ENCODE data around the gene KDM2A. TPM values are rescaled to one million over a fixed set of nuclear protein-coding genes. Genes with fewer than 3 reads are reported as not detected.

The KDM2A gene
- total and polyA plus RNA-seq, 2 donors (not counting 1 experiment from before 2014, with no cell fraction given) = 132 to 229 TPM

- H3K4me2 ChIP-seq (replicated peaks; ENCODE audit: low read depth, low read length, poor library complexity, severe bottlenecking) = no peak overlapping the region
- H3K4me3 Mint-ChIP-seq = no peak overlapping the region
- CTCF ChIA-PET = interaction anchor here (1.2 kb wide), 1 partner anchor 12 kb away, joined by 3 read pairs; no protein-coding TSS in a partner anchor
- DNase-seq (no peak), ATAC-seq (ENCODE audit: low read depth) (no peak)
- H3K27me3 Mint-ChIP-seq = no peaks in the 10 kb centered on the region
- peaks cover 67% of the 10 kb centered on the region for H4K20me1 ChIP-seq (ENCODE audit: control insufficient read depth, insufficient read depth, low read length, poor library complexity, severe bottlenecking)
- no peaks in the 10 kb centered on the region for H3K9me3 Mint-ChIP-seq (ENCODE audit: insufficient read depth)
- H3K9ac ChIP-seq (ENCODE audit: low read length) = no peak overlapping the region
- H3K4me1 Mint-ChIP-seq = peaks cover 10% of the 10 kb centered on the region
- no peak overlapping the region for H3K4me3 ChIP-seq (ENCODE audit: control extremely low read depth in 1 of 5, extremely low read depth in 1 of 5, insufficient read depth in 1 of 5, low read depth in 2 of 5, low read length in 4 of 5)
- POLR2A ChIA-PET = no interaction called here
- TF ChIP-seq CTCF (IDR thresholded peaks at IDR 0.05) (no peak), EZH2 (IDR thresholded peaks at IDR 0.05; ENCODE audit: borderline replicate concordance, insufficient read depth, low read depth, low read length, poor library complexity, severe bottlenecking) (no peak)
- intact Hi-C loops (cut with micrococcal nuclease) = no loop called here
- no peaks in the 10 kb centered on the region for H3K9me3 ChIP-seq (ENCODE audit: control extremely low read depth in 1 of 3, control insufficient read depth in 2 of 3, insufficient read depth in 1 of 3, low read length in 2 of 3)
- no peaks in the 10 kb centered on the region for H3K27me3 ChIP-seq (replicated peaks in 1 of 4; ENCODE audit: control extremely low read depth in 1 of 4, control insufficient read depth in 3 of 4, insufficient read depth in 4 of 4, low read length in 3 of 4)
- H3K36me3 ChIP-seq (replicated peaks in 1 of 2; ENCODE audit: control extremely low read depth in 1 of 2, control insufficient read depth in 1 of 2, extremely low read depth in 1 of 2, insufficient read depth in 2 of 2, low read length in 1 of 2) = peaks cover 9 to 70% of the 10 kb centered on the region in 2 experiments
- 94% methylated on average over 10 of the region's 10 CpGs for WGBS (ENCODE audit: insufficient coverage)
- H3K79me2 ChIP-seq (ENCODE audit: control insufficient read depth, insufficient read depth, low read length) = peaks cover 13% of the 10 kb centered on the region
- no peak overlapping the region for H2AFZ ChIP-seq (ENCODE audit: insufficient read depth, low read depth, low read length, poor library complexity, severe bottlenecking)
- no peak overlapping the region for H3K27ac ChIP-seq (ENCODE audit: low read length in 2 of 2)
- peak overlapping the region; percentile 50 for H3K27ac Mint-ChIP-seq
- H3K4me1 ChIP-seq (ENCODE audit: control insufficient read depth in 2 of 2, insufficient read depth in 2 of 2, low read length in 2 of 2) = no peaks in the 10 kb centered on the region
Measured at GRCh38 chr11:67255353-67255752, 136.3 kb downstream of the KDM2A start.

GRCh38 chr11:67255864-67256263 lies 136.8 kb downstream of the KDM2A start:
- Histone ChIP-seq H3K27me3 (replicated peaks in 1 of 4; ENCODE audit: control extremely low read depth in 1 of 4, control insufficient read depth in 3 of 4, insufficient read depth in 4 of 4, low read length in 3 of 4) (no peaks in the 10 kb centered on the region), H3K79me2 (ENCODE audit: control insufficient read depth, insufficient read depth, low read length) (peaks cover 12% of the 10 kb centered on the region), H3K4me1 (ENCODE audit: control insufficient read depth in 2 of 2, insufficient read depth in 2 of 2, low read length in 2 of 2) (no peaks in the 10 kb centered on the region), H3K9me3 (ENCODE audit: control extremely low read depth in 1 of 3, control insufficient read depth in 2 of 3, insufficient read depth in 1 of 3, low read length in 2 of 3) (no peaks in the 10 kb centered on the region), H3K27ac (ENCODE audit: low read length in 2 of 2) (no peak overlapping the region), H3K4me2 (replicated peaks; ENCODE audit: low read depth, low read length, poor library complexity, severe bottlenecking) (no peak overlapping the region), H2AFZ (ENCODE audit: insufficient read depth, low read depth, low read length, poor library complexity, severe bottlenecking) (no peak overlapping the region), H4K20me1 (ENCODE audit: control insufficient read depth, insufficient read depth, low read length, poor library complexity, severe bottlenecking) (peaks cover 62% of the 10 kb centered on the region), H3K4me3 (ENCODE audit: control extremely low read depth in 1 of 5, extremely low read depth in 1 of 5, insufficient read depth in 1 of 5, low read depth in 2 of 5, low read length in 4 of 5) (no peak overlapping the region), H3K36me3 (replicated peaks in 1 of 2; ENCODE audit: control extremely low read depth in 1 of 2, control insufficient read depth in 1 of 2, extremely low read depth in 1 of 2, insufficient read depth in 2 of 2, low read length in 1 of 2) (peaks cover 9 to 65% of the 10 kb centered on the region in 2 experiments), H3K9ac (ENCODE audit: low read length) (no peak overlapping the region)
- H3K9me3 Mint-ChIP-seq (ENCODE audit: insufficient read depth) = no peaks in the 10 kb centered on the region
- intact Hi-C loops (cut with micrococcal nuclease) = no loop called here
- no peak for ATAC-seq (ENCODE audit: low read depth)
- WGBS (ENCODE audit: insufficient coverage) = 98% methylated on average over 6 of the region's 8 CpGs
- H3K4me1 Mint-ChIP-seq = peaks cover 13% of the 10 kb centered on the region
- peak overlapping the region; percentile 50 for H3K27ac Mint-ChIP-seq
- no peaks in the 10 kb centered on the region for H3K27me3 Mint-ChIP-seq
- TF ChIP-seq CTCF (IDR thresholded peaks at IDR 0.05) = no peak
- TF ChIP-seq EZH2 (IDR thresholded peaks at IDR 0.05; ENCODE audit: borderline replicate concordance, insufficient read depth, low read depth, low read length, poor library complexity, severe bottlenecking) = no peak
- no peak for DNase-seq
- ChIA-PET POLR2A (no interaction called here), CTCF (no interaction called here)
- H3K4me3 Mint-ChIP-seq = no peak overlapping the region

Measured in B cell (primary cell).